Lower leg skin (tissue), 3 donors: Measurements from ENCODE around the gene ZNF496.

Source experiments
- POLR2A ChIP-seq, 2 donors: fragments of 450-650 bp; IDR thresholded peaks; one replicate each; pipeline ENCODE4 v1.6.1; 2016 to 2017; ENCODE audit warnings: antibody characterized with exemption in 2 of 2, mild to moderate bottlenecking in 1 of 2, moderate library complexity in 1 of 2
- TF ChIP-seq, protein P1 (sequence below), 3 donors: fragments of 450-650 bp; IDR thresholded peaks; one replicate each; pipeline ENCODE4 v1.5.1; 2016; ENCODE audit warnings: antibody characterized with exemption in 3 of 3, mild to moderate bottlenecking in 3 of 3, moderate library complexity in 2 of 3

DNA sequence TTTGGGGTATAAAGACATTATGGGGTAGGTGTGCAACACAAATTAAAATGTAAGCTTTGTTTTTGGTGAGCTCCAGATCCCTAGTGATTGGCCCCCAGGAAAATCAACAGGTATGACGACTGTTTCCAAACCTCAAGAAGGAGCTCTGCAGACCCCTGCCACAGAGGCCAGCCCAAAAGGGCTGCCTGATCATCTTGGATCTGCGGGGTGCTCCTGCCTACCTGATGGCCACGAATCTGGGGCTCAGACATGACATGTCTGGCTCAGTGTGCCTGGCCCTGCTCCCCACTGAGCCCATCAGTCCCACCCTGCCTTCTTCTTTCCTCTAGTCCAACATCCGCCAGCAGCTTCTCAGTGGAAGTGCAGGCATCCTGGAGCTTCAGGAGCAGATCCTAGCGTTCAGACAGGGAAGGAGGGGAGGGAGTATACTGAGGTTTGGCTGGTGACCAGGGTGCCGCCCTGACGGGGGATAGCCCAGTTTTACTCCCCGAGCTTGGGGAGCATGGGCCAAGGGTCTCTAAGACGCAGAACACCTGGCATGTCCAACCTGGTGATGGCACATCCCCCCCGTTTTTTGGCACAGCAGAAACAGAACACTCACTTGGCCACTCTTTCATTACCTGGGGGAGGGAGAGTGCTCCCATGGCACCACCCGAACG lies 31.8 kb downstream of the ZNF496 start:
- TF ChIP-seq, protein P1, sequence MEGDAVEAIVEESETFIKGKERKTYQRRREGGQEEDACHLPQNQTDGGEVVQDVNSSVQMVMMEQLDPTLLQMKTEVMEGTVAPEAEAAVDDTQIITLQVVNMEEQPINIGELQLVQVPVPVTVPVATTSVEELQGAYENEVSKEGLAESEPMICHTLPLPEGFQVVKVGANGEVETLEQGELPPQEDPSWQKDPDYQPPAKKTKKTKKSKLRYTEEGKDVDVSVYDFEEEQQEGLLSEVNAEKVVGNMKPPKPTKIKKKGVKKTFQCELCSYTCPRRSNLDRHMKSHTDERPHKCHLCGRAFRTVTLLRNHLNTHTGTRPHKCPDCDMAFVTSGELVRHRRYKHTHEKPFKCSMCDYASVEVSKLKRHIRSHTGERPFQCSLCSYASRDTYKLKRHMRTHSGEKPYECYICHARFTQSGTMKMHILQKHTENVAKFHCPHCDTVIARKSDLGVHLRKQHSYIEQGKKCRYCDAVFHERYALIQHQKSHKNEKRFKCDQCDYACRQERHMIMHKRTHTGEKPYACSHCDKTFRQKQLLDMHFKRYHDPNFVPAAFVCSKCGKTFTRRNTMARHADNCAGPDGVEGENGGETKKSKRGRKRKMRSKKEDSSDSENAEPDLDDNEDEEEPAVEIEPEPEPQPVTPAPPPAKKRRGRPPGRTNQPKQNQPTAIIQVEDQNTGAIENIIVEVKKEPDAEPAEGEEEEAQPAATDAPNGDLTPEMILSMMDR (IDR thresholded peaks at IDR 0.05): no peak
- TF ChIP-seq POLR2A (IDR thresholded peaks at IDR 0.05): no peak
